Upper lobe of right lung (tissue), 1 donor: ENCODE results near the gene MATCAP1. TPM values are rescaled to one million over a fixed set of nuclear protein-coding genes. Genes with fewer than 3 reads are reported as not detected.

Source experiments
- ATAC-seq: fragments of 200-7000 bp; cut with Tn5 transposase; one replicate; pipeline ENCODE4 v1.9.1; 2020; ENCODE audit warnings: mild to moderate bottlenecking, moderate library complexity
- DNase-seq: peaks from one replicate; pipeline ENCODE4 v3.0.0-alpha.2; 2020
- H3K27ac ChIP-seq: fragments of 200-600 bp; one replicate; pipeline ENCODE4 v1.8.0; 2022
- H3K27me3 ChIP-seq: fragments of 200-600 bp; one replicate; pipeline ENCODE4 v1.8.0; 2022; ENCODE audit warnings: mild to moderate bottlenecking
- H3K36me3 ChIP-seq: fragments of 200-600 bp; one replicate; pipeline ENCODE4 v1.8.0; 2022
- H3K4me1 ChIP-seq: fragments of 200-600 bp; one replicate; pipeline ENCODE4 v1.8.0; 2022
- H3K4me3 ChIP-seq: fragments of 200-600 bp; one replicate; pipeline ENCODE4 v1.8.0; 2022; ENCODE audit warnings: mild to moderate bottlenecking
- H3K9me3 ChIP-seq: fragments of 200-600 bp; one replicate; pipeline ENCODE4 v1.8.0; 2022
- intact Hi-C: fragments of 100-400 bp; cut with DNase I; formaldehyde crosslinking; loops from one replicate; pipeline ENCODE4 v1.11.0; 2022
- long read RNA-seq: library from polyadenylated mRNA; unstranded; transcript quantifications from one replicate; pipeline ENCODE4 v2.0.0, GENCODE V29; 2021
- total RNA-seq: library from RNA; stranded (reverse); fragmentation: NEBNext Ultra II Directional; extraction: Animal tissue kit (Norgen Biotek cat#: 25700); gene quantifications from one replicate; pipeline ENCODE4 v1.2.1, GENCODE V29; 2021
- TF ChIP-seq, protein P1 (sequence below): fragments of 200-600 bp; IDR thresholded peaks from one replicate; pipeline ENCODE4 v1.8.0; 2022; ENCODE audit warnings: antibody characterized with exemption
- donor health status: DM: no; HTN: yes; CAD: no; lungs with severe emphysema.

Gene MATCAP1
- 28.4 TPM for total RNA-seq
- long read RNA-seq, transcript KIAA0895L-203 (3 exons, 2,824 nt) = major isoform, 9 of 33 reads
- long read RNA-seq, partial matches to known transcripts = 3 of 33 reads
- long read RNA-seq, other reads (novel, unspliced or antisense) = 20 of 33 reads

DNA sequence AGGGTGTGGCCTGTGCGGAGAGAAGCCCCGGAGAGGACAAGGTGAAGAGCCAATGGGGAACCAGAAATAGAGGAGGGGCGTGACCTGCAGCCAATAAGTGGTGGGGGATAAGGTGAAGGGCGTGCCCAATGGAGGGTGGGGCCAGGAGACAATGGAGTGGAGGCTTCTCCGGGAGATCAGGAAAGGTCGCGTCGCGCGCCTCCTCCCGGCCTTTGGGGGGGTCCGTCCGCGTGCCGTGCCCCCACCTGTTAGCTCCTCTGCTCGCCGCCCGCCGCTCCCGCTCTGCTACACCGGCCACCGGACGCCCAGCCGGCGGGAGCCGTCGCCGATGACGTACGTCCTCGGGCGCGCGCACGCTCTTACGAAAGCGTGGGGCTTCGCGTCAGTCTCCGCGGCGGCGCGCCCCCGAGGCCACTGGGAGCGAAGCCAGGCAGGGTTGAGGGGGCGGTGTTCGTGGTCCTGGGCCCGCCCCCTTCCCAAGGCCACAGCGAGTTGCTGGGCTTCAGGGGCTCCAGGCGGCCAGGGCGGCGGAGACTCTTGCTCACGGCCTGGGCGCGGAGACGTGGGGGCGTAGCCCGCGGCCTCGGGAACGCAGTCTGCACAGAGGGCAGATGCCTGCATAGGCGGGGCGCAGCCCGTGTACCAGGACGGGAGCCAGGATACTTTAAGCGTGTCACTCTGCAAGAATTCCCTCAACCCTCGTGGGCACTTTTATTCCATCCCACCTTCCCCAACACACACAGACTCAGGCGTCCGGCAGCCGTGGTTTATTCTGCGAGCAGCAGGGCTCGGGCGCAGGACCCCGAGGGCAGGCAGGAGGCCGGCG lies at the start of gene MATCAP1:
Gene MATCAP1 (minus strand): TSS at position 337 of the 826 bp plus-strand sequence. CDS start 3,353 bp downstream, outside the sequence.
- peak within 1 kb of the TSS; percentile 79 for H3K4me3 ChIP-seq
- intact Hi-C loops = no loop called here
- TF ChIP-seq, protein P1, sequence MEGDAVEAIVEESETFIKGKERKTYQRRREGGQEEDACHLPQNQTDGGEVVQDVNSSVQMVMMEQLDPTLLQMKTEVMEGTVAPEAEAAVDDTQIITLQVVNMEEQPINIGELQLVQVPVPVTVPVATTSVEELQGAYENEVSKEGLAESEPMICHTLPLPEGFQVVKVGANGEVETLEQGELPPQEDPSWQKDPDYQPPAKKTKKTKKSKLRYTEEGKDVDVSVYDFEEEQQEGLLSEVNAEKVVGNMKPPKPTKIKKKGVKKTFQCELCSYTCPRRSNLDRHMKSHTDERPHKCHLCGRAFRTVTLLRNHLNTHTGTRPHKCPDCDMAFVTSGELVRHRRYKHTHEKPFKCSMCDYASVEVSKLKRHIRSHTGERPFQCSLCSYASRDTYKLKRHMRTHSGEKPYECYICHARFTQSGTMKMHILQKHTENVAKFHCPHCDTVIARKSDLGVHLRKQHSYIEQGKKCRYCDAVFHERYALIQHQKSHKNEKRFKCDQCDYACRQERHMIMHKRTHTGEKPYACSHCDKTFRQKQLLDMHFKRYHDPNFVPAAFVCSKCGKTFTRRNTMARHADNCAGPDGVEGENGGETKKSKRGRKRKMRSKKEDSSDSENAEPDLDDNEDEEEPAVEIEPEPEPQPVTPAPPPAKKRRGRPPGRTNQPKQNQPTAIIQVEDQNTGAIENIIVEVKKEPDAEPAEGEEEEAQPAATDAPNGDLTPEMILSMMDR = no peak
- H3K36me3 ChIP-seq = no peaks in the 10 kb centered on the region
- H3K27ac ChIP-seq = peak within 1 kb of the TSS; percentile 93
- peaks cover 24% of the 10 kb centered on the region for H3K4me1 ChIP-seq
- H3K27me3 ChIP-seq = no peaks in the 10 kb centered on the region
- ATAC-seq = peak; percentile 94
- no peaks in the 10 kb centered on the region for H3K9me3 ChIP-seq
- DNase-seq = peak; percentile 95

DNA sequence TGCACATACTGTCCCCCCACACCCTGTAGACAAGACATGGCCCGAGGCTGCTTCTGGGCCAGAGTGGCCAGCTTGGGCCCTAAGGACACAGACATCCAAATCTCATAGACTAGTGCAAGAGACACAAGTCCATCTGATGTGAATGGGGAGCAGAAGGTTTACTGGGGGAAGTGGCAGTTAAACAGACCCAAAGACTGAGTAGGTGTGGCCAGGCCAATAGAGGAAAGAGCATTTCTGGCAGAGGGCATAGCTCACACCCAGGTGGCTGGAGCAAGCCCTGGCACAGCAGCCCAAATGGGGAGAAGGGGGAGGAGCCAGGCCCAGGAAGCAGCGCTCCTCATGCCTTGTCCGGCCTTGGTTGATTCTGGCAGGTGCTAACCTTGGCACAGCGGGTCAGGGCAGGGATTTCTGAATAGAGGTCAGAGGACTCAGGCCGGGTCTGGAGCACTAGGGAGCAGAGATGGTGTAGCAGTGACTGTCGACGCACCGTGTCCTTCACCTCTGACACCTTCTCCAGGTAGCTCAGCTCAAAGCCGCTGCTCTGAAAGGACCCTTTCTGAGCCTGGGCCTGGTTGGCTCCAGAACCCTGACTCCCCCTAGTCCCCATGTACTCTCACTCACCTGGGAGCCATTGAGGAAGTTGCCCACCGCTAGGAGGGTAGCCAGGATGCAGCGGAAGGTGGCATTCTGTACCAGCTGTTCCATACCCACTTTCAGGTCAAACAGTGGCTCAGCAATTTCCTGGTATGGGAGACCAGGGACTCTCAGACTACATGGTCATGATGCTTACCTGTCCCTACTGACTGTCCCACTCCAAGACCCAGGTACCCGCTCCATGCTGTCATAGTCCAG lies 47.3 kb upstream of the MATCAP1 start:
- intact Hi-C loops = no loop called here
- Histone ChIP-seq H3K9me3 (no peaks in the 10 kb centered on the region), H3K27me3 (no peaks in the 10 kb centered on the region), H3K27ac (no peak overlapping the region), H3K4me1 (peaks cover 12% of the 10 kb centered on the region), H3K36me3 (peaks cover 79% of the 10 kb centered on the region), H3K4me3 (no peak overlapping the region)
- ATAC-seq (no peak), DNase-seq (no peak)
- TF ChIP-seq, protein P1 = no peak

DNA sequence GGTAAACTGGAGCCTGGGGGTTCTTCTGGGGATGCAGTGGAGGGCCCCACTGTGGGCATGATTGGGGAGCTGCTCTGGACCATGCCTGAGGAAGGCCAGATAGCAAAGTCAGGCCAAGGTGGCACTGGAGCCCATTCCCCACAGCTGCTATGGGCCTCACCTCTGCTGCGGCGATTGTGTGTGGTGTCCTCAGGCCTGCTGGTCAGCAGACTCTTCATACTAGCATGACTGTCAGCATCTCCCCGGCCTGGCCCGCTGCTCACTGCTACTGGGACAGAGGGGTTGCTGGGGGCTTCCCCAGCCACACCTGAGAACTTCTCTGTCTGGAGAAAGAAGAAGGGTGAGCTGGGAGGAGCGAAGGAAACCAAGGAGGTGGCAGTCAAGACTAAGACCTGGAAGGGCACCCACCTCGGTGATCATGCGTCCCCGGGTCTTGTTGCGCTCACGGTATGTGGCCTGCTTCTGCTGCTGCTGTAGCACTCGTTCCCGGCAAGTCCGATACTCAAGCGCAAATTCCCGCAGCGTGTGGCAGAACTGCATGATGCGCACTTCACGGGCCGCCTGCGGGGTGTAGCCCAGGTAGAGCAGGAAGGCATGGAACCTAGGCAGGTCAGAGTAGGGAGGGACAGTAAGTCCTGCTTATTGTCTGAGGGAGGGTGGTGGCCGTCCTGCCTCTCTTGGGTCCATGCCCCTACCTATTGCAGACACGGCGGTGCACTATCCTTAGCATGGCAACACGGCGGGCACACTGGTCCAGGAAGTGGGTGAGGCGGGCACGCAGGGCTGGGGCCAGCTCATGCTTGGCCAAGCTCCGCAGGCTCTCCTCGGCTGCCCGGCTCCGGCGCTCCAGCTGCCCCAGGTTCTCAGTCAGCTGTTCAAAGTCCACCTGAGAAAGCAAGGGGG lies 46.4 kb upstream of the MATCAP1 start:
- Histone ChIP-seq H3K27me3 (no peaks in the 10 kb centered on the region), H3K4me1 (peaks cover 13% of the 10 kb centered on the region), H3K9me3 (no peaks in the 10 kb centered on the region), H3K4me3 (no peak overlapping the region), H3K27ac (no peak overlapping the region), H3K36me3 (peaks cover 70% of the 10 kb centered on the region)
- TF ChIP-seq, protein P1 = no peak
- DNase-seq = peak; percentile 61
- intact Hi-C loops = no loop called here
- ATAC-seq = no peak

DNA sequence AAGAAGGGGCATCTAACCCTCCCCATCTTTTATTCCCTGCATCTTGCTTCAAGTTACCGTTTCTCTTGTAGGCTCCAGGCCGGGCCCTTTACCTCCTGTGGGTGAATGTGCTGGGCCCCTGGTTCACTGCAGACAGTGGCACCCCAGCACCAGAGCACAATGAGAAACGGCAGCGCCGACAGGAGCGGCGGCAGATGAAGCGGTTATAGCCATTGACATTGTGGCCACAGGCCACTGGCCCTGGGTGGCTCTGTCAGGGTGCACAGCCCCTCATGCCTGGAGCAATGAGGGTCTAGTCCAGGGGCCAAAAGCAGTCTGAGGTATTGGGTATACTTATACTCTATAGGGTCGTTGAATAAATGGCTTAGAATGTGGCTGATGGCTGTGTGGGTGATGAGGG lies 45.1 kb upstream of the MATCAP1 start:
- Histone ChIP-seq H3K4me3 (no peak overlapping the region), H3K27me3 (no peaks in the 10 kb centered on the region), H3K36me3 (peaks cover 58% of the 10 kb centered on the region), H3K27ac (no peak overlapping the region), H3K4me1 (peaks cover 13% of the 10 kb centered on the region), H3K9me3 (no peaks in the 10 kb centered on the region)
- ATAC-seq (no peak), DNase-seq (no peak)
- TF ChIP-seq, protein P1 = no peak
- intact Hi-C loops = no loop called here
